Astrocyte (in vitro differentiated cells and primary cell): ENCODE results near the gene ACTN1. TPM values are rescaled to one million over a fixed set of nuclear protein-coding genes. Genes with fewer than 3 reads are reported as not detected.
A peak's percentile ranks its signal among the peaks of the same experiment; 100 is the strongest.

Experiments used
- DNase-seq: peaks from one replicate; pipeline ENCODE4 v3.0.0-alpha.2; 2010; ENCODE audit warnings: low read depth
- FAIRE-seq: peaks from 2 replicates; lab custom pipeline; 2011; peaks lifted over from hg19 to GRCh38; lab: Jason Lieb, UNC
- H2AFZ ChIP-seq: 2 replicates; pipeline ENCODE4 v1.6.0; 2012; ENCODE audit warnings: low read depth, low read length, inconsistent platforms
- H3K27ac ChIP-seq: 2 replicates; pipeline ENCODE4 v1.5.1; 2011; ENCODE audit warnings: low read depth, low read length, inconsistent platforms
- H3K27me3 ChIP-seq: 2 replicates; pipeline ENCODE4 v1.6.0; 2011; ENCODE audit warnings: low read length, inconsistent platforms; ENCODE audit not compliant: insufficient read depth
- H3K36me3 ChIP-seq: 2 replicates; pipeline ENCODE4 v1.5.1; 2011; ENCODE audit warnings: low read length, inconsistent platforms; ENCODE audit not compliant: insufficient read depth
- H3K4me1 ChIP-seq: 2 replicates; pipeline ENCODE4 v1.5.1; 2011; ENCODE audit warnings: low read length, inconsistent platforms; ENCODE audit not compliant: insufficient read depth
- H3K4me2 ChIP-seq: 2 replicates; pipeline ENCODE4 v1.6.0; 2012; ENCODE audit warnings: low read length, inconsistent platforms
- H3K4me3 ChIP-seq: 2 replicates; pipeline ENCODE4 v1.5.1; 2011; ENCODE audit warnings: low read depth, mild to moderate bottlenecking, low read length, inconsistent platforms; ENCODE audit not compliant: insufficient read depth
- H3K79me2 ChIP-seq: 2 replicates; pipeline ENCODE4 v1.6.0; 2012; ENCODE audit warnings: mild to moderate bottlenecking, low read length, inconsistent platforms; ENCODE audit not compliant: insufficient read depth
- H3K9ac ChIP-seq: 2 replicates; pipeline ENCODE4 v1.6.0; 2012; ENCODE audit warnings: mild to moderate bottlenecking, low read length, inconsistent platforms
- H3K9me3 ChIP-seq: 2 replicates; pipeline ENCODE4 v1.5.1; 2012; ENCODE audit warnings: low read depth, mild to moderate bottlenecking, low read length, inconsistent platforms; ENCODE audit not compliant: insufficient read depth
- H4K20me1 ChIP-seq: 2 replicates; pipeline ENCODE4 v1.6.0; 2012; ENCODE audit warnings: low read length, inconsistent platforms; ENCODE audit not compliant: insufficient read depth
- H3K27ac Mint-ChIP-seq: one replicate; pipeline ENCODE4 v1.8.0; 2021; ENCODE audit warnings: mild to moderate bottlenecking, mixed read lengths; ENCODE audit not compliant: unreplicated experiment
- H3K27me3 Mint-ChIP-seq: one replicate; pipeline ENCODE4 v1.8.0; 2021; ENCODE audit warnings: low read depth, mixed read lengths; ENCODE audit not compliant: unreplicated experiment
- H3K36me3 Mint-ChIP-seq: one replicate; pipeline ENCODE4 v1.8.0; 2021; ENCODE audit warnings: low read depth, mixed read lengths; ENCODE audit not compliant: unreplicated experiment
- H3K4me1 Mint-ChIP-seq: one replicate; pipeline ENCODE4 v1.8.0; 2021; ENCODE audit warnings: low read depth, mixed read lengths; ENCODE audit not compliant: unreplicated experiment
- H3K4me3 Mint-ChIP-seq: one replicate; pipeline ENCODE4 v1.8.0; 2021; ENCODE audit warnings: mild to moderate bottlenecking, moderate library complexity, mixed read lengths; ENCODE audit not compliant: unreplicated experiment
- H3K9me3 Mint-ChIP-seq: one replicate; pipeline ENCODE4 v1.8.0; 2021; ENCODE audit warnings: mild to moderate bottlenecking, mixed read lengths; ENCODE audit not compliant: unreplicated experiment
- CTCF ChIP-seq: IDR thresholded peaks from 2 replicates; pipeline ENCODE4 v1.5.1; 2011; ENCODE audit warnings: low read depth, mild to moderate bottlenecking, inconsistent platforms, low read length, moderate library complexity; ENCODE audit not compliant: insufficient read depth
- EZH2 ChIP-seq: IDR thresholded peaks from 2 replicates; pipeline ENCODE4 v1.6.1; 2012; ENCODE audit warnings: mild to moderate bottlenecking, low read length, inconsistent platforms; ENCODE audit not compliant: insufficient read depth
- total RNA-seq: library from RNA; stranded (reverse); gene quantifications from 2 replicates; pipeline ENCODE4 v1.2.1, GENCODE V29; 2021

Gene ACTN1
- total RNA-seq, 1 donor from 2014 or later: 1,163 TPM

- Histone ChIP-seq H3K4me2 (peak overlapping the region; percentile 37), H3K36me3 (peaks cover 36% of the 10 kb centered on the region), H3K4me3 (no peak overlapping the region), H2AFZ (no peak overlapping the region), H3K9me3 (no peaks in the 10 kb centered on the region), H3K9ac (peak overlapping the region; percentile 2), H3K79me2 (peaks cover 99% of the 10 kb centered on the region), H3K4me1 (peaks cover 53% of the 10 kb centered on the region), H3K27me3 (no peaks in the 10 kb centered on the region), H4K20me1 (peaks cover 100% of the 10 kb centered on the region), H3K27ac (peak overlapping the region; percentile 47)
- no peak for TF ChIP-seq EZH2
- no peak for TF ChIP-seq CTCF
- peak overlapping the region; percentile 80 for H3K27ac Mint-ChIP-seq
- peak; percentile 80 for DNase-seq
- peak overlapping the region; percentile 66 for H3K4me3 Mint-ChIP-seq
- H3K27me3 Mint-ChIP-seq: no peaks in the 10 kb centered on the region
- no peaks in the 10 kb centered on the region for H3K9me3 Mint-ChIP-seq
- peaks cover 14% of the 10 kb centered on the region for H3K36me3 Mint-ChIP-seq
- no peak for FAIRE-seq
- peaks cover 79% of the 10 kb centered on the region for H3K4me1 Mint-ChIP-seq
These were observed 46.9 kb downstream of the ACTN1 start for GRCh38 chr14:68932231-68932630.

DNA sequence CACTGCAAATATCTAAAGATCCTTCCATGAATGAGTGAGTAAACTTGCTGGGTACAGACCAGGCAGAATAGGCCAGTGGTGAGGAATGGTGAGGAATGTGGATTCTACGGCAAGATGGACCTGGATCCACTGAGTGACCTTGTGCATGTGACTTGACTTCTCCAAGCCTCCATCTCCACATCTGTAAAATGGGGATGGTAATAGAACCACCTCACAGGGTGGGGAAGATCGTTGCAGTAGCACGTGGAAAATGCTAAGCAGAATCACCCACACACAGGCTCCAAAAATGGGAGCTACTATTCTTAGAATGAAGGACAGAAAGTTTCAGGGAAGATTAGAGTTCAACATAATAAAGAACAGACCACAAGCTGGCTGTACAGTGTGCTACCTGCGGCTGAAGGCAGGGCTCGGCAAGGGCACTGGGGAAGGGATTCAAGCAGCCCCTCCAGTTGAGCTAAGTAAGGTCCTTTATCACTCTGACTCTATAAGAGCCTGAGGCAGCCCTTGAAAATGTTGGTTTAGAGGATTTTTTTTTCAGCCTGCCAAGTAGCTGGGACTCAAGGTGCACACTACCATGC lies 47.5 kb downstream of the ACTN1 start:
- Histone ChIP-seq H3K79me2 (peaks cover 99% of the 10 kb centered on the region), H3K4me2 (no peak overlapping the region), H3K9ac (peak overlapping the region; percentile 2), H2AFZ (no peak overlapping the region), H3K9me3 (no peaks in the 10 kb centered on the region), H3K27ac (peak overlapping the region; percentile 20), H3K36me3 (peaks cover 38% of the 10 kb centered on the region), H3K4me1 (peaks cover 49% of the 10 kb centered on the region), H3K4me3 (no peak overlapping the region), H4K20me1 (peaks cover 100% of the 10 kb centered on the region), H3K27me3 (no peaks in the 10 kb centered on the region)
- no peaks in the 10 kb centered on the region for H3K9me3 Mint-ChIP-seq
- TF ChIP-seq EZH2: no peak
- TF ChIP-seq CTCF: no peak
- FAIRE-seq (no peak), DNase-seq (no peak)
- H3K4me3 Mint-ChIP-seq: no peak overlapping the region
- H3K4me1 Mint-ChIP-seq: peaks cover 79% of the 10 kb centered on the region
- H3K27ac Mint-ChIP-seq: peak overlapping the region; percentile 63
- no peaks in the 10 kb centered on the region for H3K27me3 Mint-ChIP-seq
- peaks cover 16% of the 10 kb centered on the region for H3K36me3 Mint-ChIP-seq

DNA sequence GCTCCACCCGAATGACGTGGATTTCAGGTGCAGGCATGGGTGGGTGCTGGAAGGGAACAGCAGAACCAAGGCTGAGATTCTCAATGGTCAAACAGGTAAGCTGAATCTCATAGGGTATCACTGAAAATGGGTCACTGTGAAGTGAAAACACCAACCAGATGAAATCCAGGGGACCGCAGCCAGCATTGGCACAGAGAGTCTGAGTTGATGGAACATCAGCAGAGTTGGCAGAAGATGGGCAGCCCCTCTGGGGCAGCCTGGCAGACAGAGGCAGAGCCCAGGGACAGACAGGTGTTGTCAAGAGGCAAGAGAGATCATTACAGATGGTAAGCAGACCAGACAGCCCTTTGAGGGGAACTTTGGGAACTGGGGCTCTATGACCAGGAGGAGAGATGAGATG lies 48.0 kb downstream of the ACTN1 start:
- Mint-ChIP-seq H3K36me3 (peaks cover 15% of the 10 kb centered on the region), H3K4me3 (no peak overlapping the region), H3K4me1 (peaks cover 79% of the 10 kb centered on the region), H3K27ac (peak overlapping the region; percentile 63), H3K27me3 (no peaks in the 10 kb centered on the region), H3K9me3 (no peaks in the 10 kb centered on the region)
- Histone ChIP-seq H3K27me3 (no peaks in the 10 kb centered on the region), H3K79me2 (peaks cover 99% of the 10 kb centered on the region), H3K9ac (peak overlapping the region; percentile 2), H3K27ac (peak overlapping the region; percentile 20), H3K9me3 (no peaks in the 10 kb centered on the region), H3K4me3 (no peak overlapping the region), H3K4me1 (peaks cover 44% of the 10 kb centered on the region), H2AFZ (no peak overlapping the region), H4K20me1 (peaks cover 100% of the 10 kb centered on the region), H3K4me2 (no peak overlapping the region), H3K36me3 (peaks cover 40% of the 10 kb centered on the region)
- TF ChIP-seq CTCF (no peak), EZH2 (no peak)
- DNase-seq: no peak
- no peak for FAIRE-seq
